Fibroblast of gingiva (primary cell): ENCODE measurements around the gene ADAMTSL1.
A peak's percentile ranks its signal among the peaks of the same experiment; 100 is the strongest.

Experiments
- DNase-seq: peaks from one replicate; pipeline ENCODE4 v3.0.0-alpha.2; 2011; ENCODE audit warnings: low read depth

ADAMTSL1 gene

GRCh38 chr9:18730241-18730640 lies 256.3 kb downstream of the ADAMTSL1 start:
- DNase-seq, result no peak

GRCh38 chr9:18739127-18739526 lies 265.2 kb downstream of the ADAMTSL1 start:
- peak; percentile 11 for DNase-seq

GRCh38 chr9:18739641-18740318 lies 265.8 kb downstream of the ADAMTSL1 start:
- no peak for DNase-seq

GRCh38 chr9:18741359-18741758 lies 267.4 kb downstream of the ADAMTSL1 start:
- no peak for DNase-seq

- DNase-seq, result no peak
Measured at GRCh38 chr9:18741945-18742344, 268.0 kb downstream of the ADAMTSL1 start.

GRCh38 chr9:18743421-18743820 lies 269.5 kb downstream of the ADAMTSL1 start:
- DNase-seq, result no peak

GRCh38 chr9:18743971-18744370 lies 270.0 kb downstream of the ADAMTSL1 start:
- DNase-seq, result no peak

- DNase-seq, result no peak
Measured at GRCh38 chr9:18745710-18746109, 271.8 kb downstream of the ADAMTSL1 start.

GRCh38 chr9:18746631-18747030 lies 272.7 kb downstream of the ADAMTSL1 start:
- DNase-seq, result no peak

GRCh38 chr9:18747595-18747994 lies 273.6 kb downstream of the ADAMTSL1 start:
- DNase-seq, result peak; percentile 17

GRCh38 chr9:18748251-18748701 lies 274.3 kb downstream of the ADAMTSL1 start:
- no peak for DNase-seq

- no peak for DNase-seq
Measured at GRCh38 chr9:18749711-18750110, 275.8 kb downstream of the ADAMTSL1 start.

GRCh38 chr9:18753904-18754303 lies 280.0 kb downstream of the ADAMTSL1 start:
- DNase-seq, result no peak

- DNase-seq, result no peak
Measured at GRCh38 chr9:18754537-18754936, 280.6 kb downstream of the ADAMTSL1 start.

- no peak for DNase-seq
Measured at GRCh38 chr9:18755263-18755662, 281.3 kb downstream of the ADAMTSL1 start.

- no peak for DNase-seq
Measured at GRCh38 chr9:18756712-18757125, 282.8 kb downstream of the ADAMTSL1 start.

GRCh38 chr9:18759827-18760226 lies 285.9 kb downstream of the ADAMTSL1 start:
- no peak for DNase-seq

- no peak for DNase-seq
Measured at GRCh38 chr9:18761742-18762300, 287.9 kb downstream of the ADAMTSL1 start.

- DNase-seq, result no peak
Measured at GRCh38 chr9:18766989-18767550, 293.1 kb downstream of the ADAMTSL1 start.

- no peak for DNase-seq
Measured at GRCh38 chr9:18768951-18769622, 295.1 kb downstream of the ADAMTSL1 start.

- no peak for DNase-seq
Measured at GRCh38 chr9:18770131-18770908, 296.4 kb downstream of the ADAMTSL1 start.

- no peak for DNase-seq
Measured at GRCh38 chr9:18771011-18771410, 297.1 kb downstream of the ADAMTSL1 start.
